ENCODE measurements around the gene DGKD. TPM values are rescaled to one million over a fixed set of nuclear protein-coding genes. Genes with fewer than 3 reads are reported as not detected.

The DGKD gene
- total RNA-seq: 7.9 and 13.5 TPM in 2 replicates

GRCh38 chr2:233353769-233354499 is at the start of gene DGKD:
Gene DGKD, plus strand, starts transcription at chr2:233354494. Its CDS starts 25 bp downstream, at chr2:233354519.

GRCh38 chr2:233307565-233307964 is 46.7 kb upstream of the DGKD start, which contains the start of gene SAG:
Gene SAG, plus strand, starts transcription at chr2:233307816. Its CDS starts 1,374 bp downstream, at chr2:233309190.

Other genes with a start within 250 kb of the DGKD start
- 29.0 and 37.6 TPM in 2 replicates for gene ATG16L1, start 102.8 kb upstream of the DGKD start, total RNA-seq
- not detected in 2 replicates for gene SAG, start 46.7 kb upstream of the DGKD start, total RNA-seq
- gene USP40, start 212.3 kb downstream of the DGKD start, total RNA-seq: 28.6 and 29.3 TPM in 2 replicates